Measurements from ENCODE around the gene HSPA12A. TPM values are rescaled to one million over a fixed set of nuclear protein-coding genes. Genes with fewer than 3 reads are reported as not detected.
A peak's percentile ranks its signal among the peaks of the same experiment; 100 is the strongest.

The HSPA12A gene
- total and polyA plus RNA-seq, 2 of the 13 experiments (the other 11 are each of a cell fraction or from before 2014, with no cell fraction given), result 6.4 to 13.6 TPM

DNA sequence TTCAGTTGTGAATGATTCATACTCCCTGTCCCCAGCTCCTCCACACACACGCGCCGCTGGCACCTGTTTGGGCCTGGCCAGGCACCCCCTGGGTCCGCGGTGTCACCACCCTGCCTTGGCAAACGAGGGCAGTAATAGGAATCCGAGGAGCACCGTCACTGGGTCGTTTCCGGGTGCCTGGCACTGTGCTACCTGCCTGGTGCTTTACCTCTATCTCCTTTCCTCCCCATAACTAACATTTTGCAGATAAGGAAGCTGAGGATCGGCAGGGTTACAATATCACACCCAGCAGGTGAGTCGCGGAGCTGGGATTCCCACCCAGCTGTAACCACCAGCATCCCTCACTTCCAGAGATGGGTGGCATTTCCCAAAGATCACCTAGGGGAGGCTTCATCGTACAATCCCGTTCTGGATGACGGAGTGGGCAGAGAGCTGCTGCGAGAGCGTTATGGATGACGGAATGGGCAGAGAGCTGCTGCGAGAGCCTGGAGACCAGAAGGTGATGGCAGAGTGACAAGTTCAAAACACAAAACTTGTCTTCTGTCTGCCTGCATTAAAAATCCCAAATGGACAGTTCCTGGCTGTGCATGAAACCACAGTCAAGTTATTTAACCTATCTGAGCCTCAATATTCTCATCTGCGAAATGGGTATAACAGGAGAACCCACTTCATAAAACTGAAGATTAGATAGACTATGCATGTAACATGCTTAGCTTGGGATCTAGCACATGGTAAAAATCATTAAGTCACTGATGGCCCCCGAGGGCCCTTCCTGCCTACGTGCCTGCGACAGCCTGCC, 1.1 kb upstream of the HSPA12A start (continued):
- TF ChIP-seq, protein P1, sequence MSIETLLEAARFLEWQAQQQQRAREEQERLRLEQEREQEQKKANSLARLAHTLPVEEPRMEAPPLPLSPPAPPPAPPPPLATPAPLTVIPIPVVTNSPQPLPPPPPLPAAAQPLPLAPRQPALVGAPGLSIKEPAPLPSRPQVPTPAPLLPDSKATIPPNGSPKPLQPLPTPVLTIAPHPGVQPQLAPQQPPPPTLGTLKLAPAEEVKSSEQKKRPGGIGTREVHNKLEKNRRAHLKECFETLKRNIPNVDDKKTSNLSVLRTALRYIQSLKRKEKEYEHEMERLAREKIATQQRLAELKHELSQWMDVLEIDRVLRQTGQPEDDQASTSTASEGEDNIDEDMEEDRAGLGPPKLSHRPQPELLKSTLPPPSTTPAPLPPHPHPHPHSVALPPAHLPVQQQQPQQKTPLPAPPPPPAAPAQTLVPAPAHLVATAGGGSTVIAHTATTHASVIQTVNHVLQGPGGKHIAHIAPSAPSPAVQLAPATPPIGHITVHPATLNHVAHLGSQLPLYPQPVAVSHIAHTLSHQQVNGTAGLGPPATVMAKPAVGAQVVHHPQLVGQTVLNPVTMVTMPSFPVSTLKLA (IDR thresholded peaks at IDR 0.05), result peak; percentile 21; the same call in 1 of the 2 replicates

DNA sequence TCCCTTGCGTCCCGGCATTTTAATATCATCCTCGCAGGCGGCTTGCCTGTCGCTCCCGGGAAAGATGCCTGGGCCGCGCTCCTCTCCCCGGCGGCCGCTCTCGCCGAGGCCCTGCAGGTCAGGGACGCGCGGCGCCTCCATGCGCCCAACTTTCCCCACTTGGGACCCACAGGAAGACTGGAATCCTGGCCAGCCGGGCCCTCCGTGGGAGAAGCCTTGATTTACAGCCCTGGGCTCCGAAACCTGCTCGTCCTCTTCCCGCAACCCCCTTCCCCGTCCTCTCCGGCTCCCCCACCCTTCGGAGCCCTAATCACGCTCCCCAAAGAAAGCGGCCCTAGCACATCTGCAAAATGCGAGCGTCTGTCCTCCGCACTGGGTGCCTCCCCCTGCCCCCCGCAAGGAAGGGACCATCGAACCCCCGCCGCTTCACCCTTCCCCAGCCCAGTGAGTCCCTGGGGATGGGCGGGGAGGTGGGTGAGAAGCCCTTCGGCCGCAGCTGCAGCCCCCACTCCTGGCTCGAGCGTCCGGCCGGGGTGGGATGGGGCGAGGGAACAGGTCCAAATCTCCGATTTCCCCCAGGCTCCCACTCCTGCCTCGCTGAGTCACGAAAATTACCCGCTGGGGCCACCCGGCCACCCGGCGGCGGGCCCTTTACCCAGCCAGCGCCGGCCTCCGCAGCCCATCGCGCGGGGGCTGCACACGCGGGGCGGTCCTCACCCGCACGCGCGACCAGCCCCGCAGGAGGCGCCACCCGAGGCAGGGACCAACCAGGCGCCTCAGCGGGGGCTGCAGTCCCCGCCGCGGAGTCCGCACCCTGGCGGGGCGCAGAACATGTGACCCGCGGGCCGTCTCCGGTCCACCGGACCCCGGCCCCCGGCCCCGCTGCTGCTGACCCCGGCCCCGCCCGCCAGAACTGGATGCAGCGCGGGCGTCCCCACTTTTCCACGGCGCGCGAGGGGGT, 695 bp downstream of the HSPA12A start:
- Histone ChIP-seq H3K27ac (ENCODE audit: extremely low read length, insufficient read depth, low read length) (no peak overlapping the region), H3K36me3 (replicated peaks in 1 of 2; ENCODE audit: control insufficient read depth in 1 of 2, insufficient read depth in 2 of 2, low read length in 2 of 2) (no peaks in the 10 kb centered on the region), H3K4me3 (replicated peaks in 1 of 3; ENCODE audit: insufficient read depth in 1 of 3, low read depth in 2 of 3, low read length in 3 of 3) (peak overlapping the region; percentile 71 to 80 (median 74); a peak in 5 of 6 replicates), H3K4me1 (ENCODE audit: insufficient read depth, low read length) (peaks cover 39% of the 10 kb centered on the region), H3K27me3 (ENCODE audit: control insufficient read depth in 1 of 2, insufficient read depth in 2 of 2, low read length in 2 of 2) (peaks cover 0 to 23% of the 10 kb centered on the region in 2 experiments; a peak in 3 of 5 replicates), H3K9ac (ENCODE audit: insufficient read depth, low read depth, low read length) (peak overlapping the region; percentile 68), H3K79me2 (ENCODE audit: insufficient read depth, low read length) (peaks cover 11% of the 10 kb centered on the region), H2AFZ (ENCODE audit: low read length) (no peak overlapping the region), H3K9me3 (ENCODE audit: low read length) (no peaks in the 10 kb centered on the region), H3K4me2 (ENCODE audit: low read depth, low read length) (peak overlapping the region; percentile 86), H4K20me1 (ENCODE audit: insufficient read depth, low read length) (0 out of 2 replicates have a peak, but pooled peaks cover 3% of the 10 kb centered on the region)
- intact Hi-C loops (cut with micrococcal nuclease; ENCODE audit: unreplicated experiment) (loop anchor here (5.0 kb wide), 2 partner anchors 46 to 49 kb away; no protein-coding TSS in a partner anchor), in situ Hi-C loops (cut with HindIII; ENCODE audit: extremely low pct_ligation_motif_present, low pct_unique_long_range_greater_than_20kb) (no loop called here)
- no TSS peak for BruUV-seq (replicated peaks)
- POLR2A ChIA-PET, result no interaction called here
- no peak for FAIRE-seq
- CTCF ChIA-PET (ENCODE audit: low intra/inter-chr PET ratio, low total read pairs), result no interaction called here
- 3% methylated on average over 28 of the region's 93 CpGs for WGBS (ENCODE audit: low lambda C conversion rate)
- no peak for DNase-seq (ENCODE audit: low spot score)
- ATAC-seq, result peak; percentile 14
- TF ChIP-seq MIER2 (CRISPR knock-in tag; IDR thresholded peaks at IDR 0.05) (no peak), ZFX (CRISPR knock-in tag; IDR thresholded peaks at IDR 0.05; ENCODE audit: low read depth) (peak; percentile 40; the same call in 1 of the 2 replicates), KLF9 (CRISPR knock-in tag; IDR thresholded peaks at IDR 0.05; ENCODE audit: low read depth) (no peak), ASH2L (IDR thresholded peaks at IDR 0.05; ENCODE audit: insufficient read length, low read depth, low read length) (peak; percentile 22), ZNF333 (CRISPR knock-in tag; IDR thresholded peaks at IDR 0.05; ENCODE audit: borderline replicate concordance) (0 out of 2 replicates have a peak, but pooled peaks have one; percentile 48), NRL (CRISPR knock-in tag; IDR thresholded peaks at IDR 0.05; ENCODE audit: borderline replicate concordance) (peak; percentile 71; the same call in 1 of the 2 replicates), TCF12 (IDR thresholded peaks at IDR 0.05) (no peak), TCF12 (CRISPR knock-in tag; IDR thresholded peaks at IDR 0.05) (peak; percentile 40; the same call in 1 of the 2 replicates), SRSF4 (IDR thresholded peaks at IDR 0.05; ENCODE audit: low read depth, low read length, poor library complexity, severe bottlenecking) (no peak), NFE2L1 (CRISPR knock-in tag; IDR thresholded peaks at IDR 0.05; ENCODE audit: borderline replicate concordance) (no peak)
- TF ChIP-seq, protein P2, sequence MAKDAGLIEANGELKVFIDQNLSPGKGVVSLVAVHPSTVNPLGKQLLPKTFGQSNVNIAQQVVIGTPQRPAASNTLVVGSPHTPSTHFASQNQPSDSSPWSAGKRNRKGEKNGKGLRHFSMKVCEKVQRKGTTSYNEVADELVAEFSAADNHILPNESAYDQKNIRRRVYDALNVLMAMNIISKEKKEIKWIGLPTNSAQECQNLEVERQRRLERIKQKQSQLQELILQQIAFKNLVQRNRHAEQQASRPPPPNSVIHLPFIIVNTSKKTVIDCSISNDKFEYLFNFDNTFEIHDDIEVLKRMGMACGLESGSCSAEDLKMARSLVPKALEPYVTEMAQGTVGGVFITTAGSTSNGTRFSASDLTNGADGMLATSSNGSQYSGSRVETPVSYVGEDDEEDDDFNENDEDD (CRISPR knock-in tag; IDR thresholded peaks at IDR 0.05; ENCODE audit: borderline replicate concordance), result no peak
- TF ChIP-seq, protein P3, sequence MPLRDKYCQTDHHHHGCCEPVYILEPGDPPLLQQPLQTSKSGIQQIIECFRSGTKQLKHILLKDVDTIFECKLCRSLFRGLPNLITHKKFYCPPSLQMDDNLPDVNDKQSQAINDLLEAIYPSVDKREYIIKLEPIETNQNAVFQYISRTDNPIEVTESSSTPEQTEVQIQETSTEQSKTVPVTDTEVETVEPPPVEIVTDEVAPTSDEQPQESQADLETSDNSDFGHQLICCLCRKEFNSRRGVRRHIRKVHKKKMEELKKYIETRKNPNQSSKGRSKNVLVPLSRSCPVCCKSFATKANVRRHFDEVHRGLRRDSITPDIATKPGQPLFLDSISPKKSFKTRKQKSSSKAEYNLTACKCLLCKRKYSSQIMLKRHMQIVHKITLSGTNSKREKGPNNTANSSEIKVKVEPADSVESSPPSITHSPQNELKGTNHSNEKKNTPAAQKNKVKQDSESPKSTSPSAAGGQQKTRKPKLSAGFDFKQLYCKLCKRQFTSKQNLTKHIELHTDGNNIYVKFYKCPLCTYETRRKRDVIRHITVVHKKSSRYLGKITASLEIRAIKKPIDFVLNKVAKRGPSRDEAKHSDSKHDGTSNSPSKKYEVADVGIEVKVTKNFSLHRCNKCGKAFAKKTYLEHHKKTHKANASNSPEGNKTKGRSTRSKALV (CRISPR knock-in tag; IDR thresholded peaks at IDR 0.05), result 0 out of 2 replicates have a peak, but pooled peaks have one; percentile 53
- TF ChIP-seq, protein P4, sequence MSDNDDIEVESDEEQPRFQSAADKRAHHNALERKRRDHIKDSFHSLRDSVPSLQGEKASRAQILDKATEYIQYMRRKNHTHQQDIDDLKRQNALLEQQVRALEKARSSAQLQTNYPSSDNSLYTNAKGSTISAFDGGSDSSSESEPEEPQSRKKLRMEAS (IDR thresholded peaks at IDR 0.05), result 0 out of 2 replicates have a peak, but pooled peaks have one; percentile 30
